Peyer's patch (tissue), 4 donors: ENCODE results near the gene EMC8. TPM values are rescaled to one million over a fixed set of nuclear protein-coding genes. Genes with fewer than 3 reads are reported as not detected.

Source experiments
- DNase-seq, 3 donors: peaks; one replicate each; pipeline ENCODE4 v3.0.0-alpha.2; 2017 to 2019
- H3K27ac ChIP-seq, 4 donors: fragments of 200-600 bp; sonication (generic); one replicate each; pipeline ENCODE4 v1.5.1; 2016 to 2019
- H3K27me3 ChIP-seq, 2 donors: fragments of 200-600 bp; sonication (generic); one replicate each; pipeline ENCODE4 v1.5.1; 2019
- H3K36me3 ChIP-seq, 3 donors: fragments of 200-600 bp; sonication (generic); one replicate each; pipeline ENCODE4 v1.5.1; 2016 to 2019
- H3K4me1 ChIP-seq, 4 donors: fragments of 200-600 bp; sonication (generic); one replicate each; pipeline ENCODE4 v1.5.1; 2016 to 2019
- H3K4me3 ChIP-seq, 4 donors: fragments of 200-600 bp; sonication (generic); 1 replicate in 3 of 4; 2 replicates in 1 of 4; pipeline ENCODE4 v1.5.1; 2016 to 2019; ENCODE audit warnings: mild to moderate bottlenecking in 1 of 4
- H3K9me3 ChIP-seq, 4 donors: fragments of 200-600 bp; sonication (generic); one replicate each; pipeline ENCODE4 v1.5.1; 2016 to 2019; ENCODE audit warnings: mild to moderate bottlenecking in 1 of 4
- POLR2A ChIP-seq, 2 donors: fragments of 450-650 bp; IDR thresholded peaks; one replicate each; pipeline ENCODE4 v1.5.1; 2017; ENCODE audit warnings: antibody characterized with exemption in 2 of 2, mild to moderate bottlenecking in 2 of 2, moderate library complexity in 2 of 2
- small RNA-seq, 2 donors: library from RNA; depleted of rRNA; stranded (forward); fragments of <200 nt; gene quantifications; one replicate each; pipeline ENCODE3, GENCODE V24; 2016
- total RNA-seq, 4 donors: library from RNA; depleted of rRNA; stranded (reverse); fragments of >200 nt; gene quantifications; one replicate each; pipeline ENCODE4 v1.1.0, GENCODE V29; 2016
- TF ChIP-seq, protein P1 (sequence below), 6 experiments: fragments of 450-650 bp in 4 of 6; fragments of 200-600 bp in 2 of 6; sonication (generic) in 1 of 6; IDR thresholded peaks; one replicate each; pipeline ENCODE4 v1.5.1; 2017 to 2019; ENCODE audit warnings: antibody characterized with exemption in 6 of 6, mild to moderate bottlenecking in 3 of 6, moderate library complexity in 1 of 6

Gene EMC8
- total RNA-seq, 4 donors from 2014 or later, result 37.2 to 38.9 (median 38.5) TPM

- TF ChIP-seq, protein P1, sequence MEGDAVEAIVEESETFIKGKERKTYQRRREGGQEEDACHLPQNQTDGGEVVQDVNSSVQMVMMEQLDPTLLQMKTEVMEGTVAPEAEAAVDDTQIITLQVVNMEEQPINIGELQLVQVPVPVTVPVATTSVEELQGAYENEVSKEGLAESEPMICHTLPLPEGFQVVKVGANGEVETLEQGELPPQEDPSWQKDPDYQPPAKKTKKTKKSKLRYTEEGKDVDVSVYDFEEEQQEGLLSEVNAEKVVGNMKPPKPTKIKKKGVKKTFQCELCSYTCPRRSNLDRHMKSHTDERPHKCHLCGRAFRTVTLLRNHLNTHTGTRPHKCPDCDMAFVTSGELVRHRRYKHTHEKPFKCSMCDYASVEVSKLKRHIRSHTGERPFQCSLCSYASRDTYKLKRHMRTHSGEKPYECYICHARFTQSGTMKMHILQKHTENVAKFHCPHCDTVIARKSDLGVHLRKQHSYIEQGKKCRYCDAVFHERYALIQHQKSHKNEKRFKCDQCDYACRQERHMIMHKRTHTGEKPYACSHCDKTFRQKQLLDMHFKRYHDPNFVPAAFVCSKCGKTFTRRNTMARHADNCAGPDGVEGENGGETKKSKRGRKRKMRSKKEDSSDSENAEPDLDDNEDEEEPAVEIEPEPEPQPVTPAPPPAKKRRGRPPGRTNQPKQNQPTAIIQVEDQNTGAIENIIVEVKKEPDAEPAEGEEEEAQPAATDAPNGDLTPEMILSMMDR (IDR thresholded peaks at IDR 0.05), result no peak
- no peak for TF ChIP-seq POLR2A (IDR thresholded peaks at IDR 0.05)
- Histone ChIP-seq H3K36me3 (no peaks in the 10 kb centered on the region), H3K4me3 (no peak overlapping the region), H3K9me3 (no peaks in the 10 kb centered on the region), H3K27ac (no peak overlapping the region), H3K4me1 (peaks cover 0 to 6% (median 0%) of the 10 kb centered on the region in 4 donors), H3K27me3 (no peaks in the 10 kb centered on the region)
- no peak for DNase-seq
These were observed 70.5 kb downstream of the EMC8 start for GRCh38 chr16:85728879-85729278.

Small RNAs within 50 kb of the gene (small RNA-seq; reads per million reads assigned to genes)
- 0 reads per million in 2 donors for gene RNU1-103P

Other genes starting within 250 kb of the EMC8 start
- gene GSE1, start 186.2 kb downstream of the EMC8 start, total RNA-seq, result 100 to 1,000 TPM in 3 of 4 donors, 10 to 100 TPM in 1; 79.7 to 196 (median 143) TPM
- 10 to 100 TPM in 1 of 4 donors, 1 to 10 TPM in 3; 2.9 to 10.7 (median 5.2) TPM for gene GINS2, start 110.6 kb downstream of the EMC8 start, total RNA-seq
- gene C16orf74, start 48.4 kb downstream of the EMC8 start, total RNA-seq, result 1 to 10 TPM in 2 of 4 donors, not detected in 2; 2.5 to 6.6 TPM
- 100 to 1,000 TPM; 377 to 758 (median 713) TPM for gene COX4I1, start 151 bp upstream of the EMC8 start, total RNA-seq
- 100 to 1,000 TPM in 2 of 4 donors, 10 to 100 TPM in 2; 39.8 to 191 (median 93.2) TPM for gene IRF8, start 99.6 kb upstream of the EMC8 start, total RNA-seq